Measurements from ENCODE around the gene TBC1D20.

DNA sequence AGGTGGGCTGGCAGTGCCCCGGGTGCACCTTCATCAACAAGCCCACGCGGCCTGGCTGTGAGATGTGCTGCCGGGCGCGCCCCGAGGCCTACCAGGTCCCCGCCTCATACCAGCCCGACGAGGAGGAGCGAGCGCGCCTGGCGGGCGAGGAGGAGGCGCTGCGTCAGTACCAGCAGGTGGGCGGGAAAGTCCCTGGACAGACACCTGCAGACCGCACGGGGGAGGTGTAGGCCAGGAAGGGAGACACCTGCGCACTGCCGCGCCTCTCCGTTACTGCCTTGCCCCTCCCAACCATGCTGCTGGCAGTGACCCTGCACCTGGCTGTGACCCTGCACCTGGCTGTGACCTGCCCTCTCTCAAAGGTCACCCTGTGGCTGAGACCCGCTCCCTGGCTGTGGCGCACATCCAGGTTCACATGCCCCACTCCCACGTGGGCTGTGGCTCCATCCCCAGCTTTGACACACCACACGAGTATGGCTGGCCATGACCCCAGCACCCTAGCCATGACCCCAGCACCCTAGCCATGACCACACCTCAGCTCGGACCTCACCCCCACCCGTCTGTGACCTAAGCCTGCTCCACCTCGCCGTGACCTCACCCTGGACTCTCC lies 42.7 kb downstream of the TBC1D20 start:
- TF ChIP-seq CTCF (conservative IDR thresholded peaks at IDR 0.05; ENCODE audit: low read depth, low read length), result no peak
- no peak for TF ChIP-seq POLR2A (IDR thresholded peaks at IDR 0.05; ENCODE audit: low read depth, low read length)

Data from IMR-90 (cell line).